ENCODE measurements around the gene ZSCAN12.
A peak's percentile ranks its signal among the peaks of the same experiment; 100 is the strongest.

DNA sequence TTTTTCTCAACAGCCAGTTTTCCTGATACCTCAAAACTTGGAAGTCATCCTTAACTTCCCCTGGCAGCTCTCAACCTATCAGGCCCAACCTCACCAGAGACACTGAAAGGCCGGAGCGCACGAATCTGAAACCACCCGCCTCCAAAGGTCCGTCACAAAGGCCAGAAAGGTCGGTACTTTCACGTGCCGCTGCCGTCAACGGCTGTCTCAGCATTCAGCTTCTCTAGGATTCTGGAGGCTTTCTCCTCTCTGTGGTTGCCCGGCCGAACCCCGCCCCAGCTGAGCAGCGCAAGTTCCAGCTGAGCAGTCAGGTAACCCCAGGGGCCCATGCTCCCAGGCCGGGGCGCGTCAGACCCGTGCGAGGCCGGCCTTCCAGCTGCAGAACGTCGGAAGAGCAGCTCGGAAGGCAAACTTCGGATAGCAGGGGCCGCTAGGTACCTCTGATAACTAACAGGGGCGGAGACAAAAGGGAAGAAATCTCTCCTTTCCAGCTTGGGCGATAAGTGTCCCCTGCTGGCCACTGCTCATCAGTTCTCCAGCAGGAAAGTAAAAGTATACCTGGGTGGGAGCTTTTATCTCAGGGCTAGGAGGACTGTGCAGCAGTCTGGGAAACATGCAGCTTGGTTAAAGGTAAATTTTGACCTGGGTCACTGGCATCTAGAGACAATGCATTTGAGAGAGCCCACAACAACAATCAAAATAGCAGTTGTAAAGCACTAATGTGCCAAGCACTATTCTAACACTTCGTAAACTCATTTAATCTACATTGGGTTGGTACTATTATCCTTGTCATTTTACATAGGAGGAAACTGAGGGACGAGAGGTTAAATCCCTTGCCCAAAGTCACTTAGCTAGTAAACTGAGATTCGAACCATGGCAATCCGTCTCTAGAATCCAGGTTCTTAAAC lies 16.1 kb downstream of the ZSCAN12 start:
- TF ChIP-seq, protein P1, sequence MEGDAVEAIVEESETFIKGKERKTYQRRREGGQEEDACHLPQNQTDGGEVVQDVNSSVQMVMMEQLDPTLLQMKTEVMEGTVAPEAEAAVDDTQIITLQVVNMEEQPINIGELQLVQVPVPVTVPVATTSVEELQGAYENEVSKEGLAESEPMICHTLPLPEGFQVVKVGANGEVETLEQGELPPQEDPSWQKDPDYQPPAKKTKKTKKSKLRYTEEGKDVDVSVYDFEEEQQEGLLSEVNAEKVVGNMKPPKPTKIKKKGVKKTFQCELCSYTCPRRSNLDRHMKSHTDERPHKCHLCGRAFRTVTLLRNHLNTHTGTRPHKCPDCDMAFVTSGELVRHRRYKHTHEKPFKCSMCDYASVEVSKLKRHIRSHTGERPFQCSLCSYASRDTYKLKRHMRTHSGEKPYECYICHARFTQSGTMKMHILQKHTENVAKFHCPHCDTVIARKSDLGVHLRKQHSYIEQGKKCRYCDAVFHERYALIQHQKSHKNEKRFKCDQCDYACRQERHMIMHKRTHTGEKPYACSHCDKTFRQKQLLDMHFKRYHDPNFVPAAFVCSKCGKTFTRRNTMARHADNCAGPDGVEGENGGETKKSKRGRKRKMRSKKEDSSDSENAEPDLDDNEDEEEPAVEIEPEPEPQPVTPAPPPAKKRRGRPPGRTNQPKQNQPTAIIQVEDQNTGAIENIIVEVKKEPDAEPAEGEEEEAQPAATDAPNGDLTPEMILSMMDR (IDR thresholded peaks at IDR 0.05), result peak in 5 of 6 experiments; percentile 26 to 55 (median 33)
- peak; percentile 32 to 73 for TF ChIP-seq POLR2AphosphoS5 (IDR thresholded peaks at IDR 0.05)

All from upper lobe of left lung (tissue), 4 donors.